GM21576 (cell line): ENCODE data around the gene TMEM132A.

Source experiments
- ATAC-seq: cut with Tn5 transposase; IDR thresholded peaks from one replicate; pipeline ENCODE4 v1.9.1; 2021; ENCODE audit warnings: mild to moderate bottlenecking, moderate library complexity; ENCODE audit not compliant: unreplicated experiment

The TMEM132A gene

DNA sequence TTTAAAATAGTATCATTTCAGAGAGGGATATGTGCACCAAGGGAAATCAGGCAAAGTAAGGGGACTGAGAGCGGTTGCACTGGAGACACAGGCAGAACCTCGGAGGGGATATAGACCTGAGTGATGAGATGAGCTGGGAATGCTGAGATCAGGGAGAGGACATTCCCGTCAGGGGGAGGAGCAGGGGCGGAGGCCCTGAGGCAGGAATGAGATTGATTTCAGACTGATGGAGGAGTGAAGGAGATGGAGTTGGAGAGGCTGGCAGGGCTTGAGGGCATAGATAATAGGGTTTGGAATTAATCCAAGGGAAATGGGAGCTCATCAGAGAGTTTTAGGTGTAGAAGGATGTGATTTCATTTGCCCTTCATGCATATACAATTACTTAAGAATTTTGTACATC, 60.4 kb downstream of the TMEM132A start:
- no peak for ATAC-seq

DNA sequence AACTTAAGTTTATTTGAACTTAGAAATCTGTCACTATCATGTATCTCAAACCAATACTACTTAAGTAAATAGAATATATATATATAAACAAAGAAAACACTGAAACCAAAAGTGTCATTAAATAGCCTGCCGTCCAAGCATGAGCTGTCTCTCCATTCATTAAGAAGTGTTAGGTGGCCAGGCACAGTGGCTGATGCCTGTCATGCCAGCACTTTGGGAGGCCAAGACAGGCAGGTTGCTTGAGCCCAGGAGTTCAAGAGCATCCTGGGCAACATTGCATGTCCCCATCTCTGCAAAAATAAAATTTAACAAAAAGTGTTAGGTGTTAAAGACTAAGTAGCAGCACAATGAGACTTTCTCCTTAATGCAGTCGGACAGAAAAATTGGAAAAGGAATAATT, 61.2 kb downstream of the TMEM132A start:
- no peak for ATAC-seq

DNA sequence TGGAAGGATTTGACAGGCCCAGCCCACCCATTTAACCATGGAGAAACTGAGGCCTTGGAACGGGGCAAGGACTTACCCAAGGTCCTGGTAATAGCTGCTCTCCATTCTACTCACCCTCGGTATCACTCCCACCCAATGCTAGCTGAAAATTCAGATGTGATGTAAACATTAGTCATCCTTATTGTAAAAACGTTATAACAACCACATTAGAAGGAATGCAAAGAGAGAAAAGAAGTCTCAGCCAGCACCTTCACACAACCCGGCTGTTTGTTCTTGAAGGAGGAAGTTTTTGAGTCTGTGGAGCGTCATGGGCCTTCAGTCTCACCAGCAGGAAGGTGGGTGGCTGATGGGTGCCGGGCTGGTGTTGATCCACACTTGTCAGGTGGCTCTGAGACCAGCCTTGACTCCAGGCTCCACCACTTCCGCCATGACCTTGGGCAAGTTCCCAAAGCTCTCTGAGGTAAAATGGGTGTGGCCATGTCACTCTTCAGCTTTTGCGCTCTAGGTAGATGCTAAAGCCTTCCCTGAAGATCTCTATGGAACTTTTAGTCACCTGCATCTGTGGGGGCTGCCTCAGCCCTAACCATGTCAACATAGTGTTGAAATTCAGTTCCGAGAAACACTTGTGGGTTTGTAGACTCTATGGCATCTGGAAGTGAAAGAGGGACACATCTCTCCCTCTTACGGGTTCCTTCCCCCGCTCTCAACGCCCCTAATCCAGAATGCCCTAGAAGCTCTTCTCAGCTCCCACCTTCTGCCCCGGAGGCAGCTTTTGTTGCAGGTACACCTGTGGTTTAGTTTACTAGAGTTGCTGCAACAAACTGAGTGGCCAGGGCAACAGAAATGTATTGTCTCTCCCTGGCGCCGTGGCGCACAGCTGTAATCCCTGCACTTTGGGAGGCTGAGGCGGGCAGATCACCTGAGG, 62.0 kb downstream of the TMEM132A start:
- no peak for ATAC-seq
